ENCODE data around the gene LEFTY2.
"Not testable (repeated sequence)": the region's sequence is repeated elsewhere in the genome, so short reads cannot be mapped to it uniquely, and the experiment has no call there.

Gene LEFTY2

DNA sequence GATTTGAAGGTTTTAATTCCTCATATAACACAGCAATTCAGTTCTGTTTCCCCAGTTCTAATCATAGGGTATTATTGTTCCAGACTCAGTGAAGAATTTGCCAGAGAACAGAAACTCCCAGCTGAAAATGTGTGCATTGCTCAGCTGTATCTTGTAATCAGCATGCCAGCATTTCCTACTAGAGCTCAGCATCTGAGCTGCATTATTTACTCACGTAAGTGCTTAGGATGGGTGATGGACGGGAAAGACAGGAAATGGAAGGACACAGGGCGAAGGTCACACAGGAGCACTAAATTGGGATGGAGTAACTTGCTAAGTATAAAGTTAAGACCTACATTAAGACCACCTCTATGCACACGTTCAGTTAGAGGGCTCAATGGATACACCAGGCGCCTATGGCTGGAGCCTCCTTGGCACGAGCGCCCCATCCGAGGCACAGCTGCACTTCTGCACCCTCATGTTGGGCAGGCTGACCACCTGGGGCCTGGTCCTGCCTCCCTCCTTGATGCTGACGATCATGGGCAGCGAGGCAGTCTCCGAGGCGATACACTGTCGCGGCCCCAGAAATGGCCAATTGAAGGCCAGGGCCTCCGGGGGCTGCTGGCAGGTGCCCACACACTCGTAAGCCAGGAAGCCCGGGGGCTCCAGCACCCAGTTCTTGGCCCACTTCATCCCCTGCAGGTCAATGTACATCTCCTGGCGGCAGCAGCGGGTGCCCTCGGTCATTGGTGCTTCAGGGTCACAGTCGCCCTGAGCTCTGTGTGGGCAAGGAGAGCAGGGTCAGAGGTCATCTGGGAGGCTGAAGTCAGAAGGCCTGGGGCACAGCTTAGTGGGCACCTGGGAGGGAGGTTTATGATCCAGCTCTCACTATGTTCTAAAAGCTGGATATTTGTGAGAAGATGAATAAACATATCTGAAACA is 3.7 kb downstream of the LEFTY2 start:
- Histone ChIP-seq H3K4me1 (ENCODE audit: low read length) (peaks cover 37% of the 10 kb centered on the region), H3K4me2 (ENCODE audit: low read depth, low read length) (no peak overlapping the region), H3K27me3 (replicated peaks; ENCODE audit: insufficient read depth, low read length) (no peaks in the 10 kb centered on the region), H3K79me2 (ENCODE audit: low read length) (peaks cover 10% of the 10 kb centered on the region), H3K9ac (ENCODE audit: low read length) (no peak overlapping the region), H3K9me3 (replicated peaks; ENCODE audit: insufficient read depth, low read length) (no peaks in the 10 kb centered on the region), H3K4me3 (ENCODE audit: low read length) (no peak overlapping the region), H4K20me1 (ENCODE audit: insufficient read depth, low read length) (no peaks in the 10 kb centered on the region), H3K36me3 (replicated peaks; ENCODE audit: insufficient read depth, low read length) (no peaks in the 10 kb centered on the region), H3K27ac (ENCODE audit: low read length) (peak overlapping the region; percentile 18; the same call in 1 of the 2 replicates), H3K9me2 (replicated peaks; ENCODE audit: insufficient read depth, low read length) (no peaks in the 10 kb centered on the region), H3F3A (ENCODE audit: insufficient read depth, low read length) (peaks cover 30% of the 10 kb centered on the region), H2AFZ (ENCODE audit: low read length) (no peak overlapping the region; the same call in 1 of the 2 replicates)
- DNase-seq, result no peak
- TF ChIP-seq EZH2phosphoT487 (IDR thresholded peaks at IDR 0.05; ENCODE audit: low read length) (no peak), EZH2 (optimal IDR thresholded peaks at IDR 0.05; ENCODE audit: low read depth, low read length) (no peak)
- TF ChIP-seq, protein P1, sequence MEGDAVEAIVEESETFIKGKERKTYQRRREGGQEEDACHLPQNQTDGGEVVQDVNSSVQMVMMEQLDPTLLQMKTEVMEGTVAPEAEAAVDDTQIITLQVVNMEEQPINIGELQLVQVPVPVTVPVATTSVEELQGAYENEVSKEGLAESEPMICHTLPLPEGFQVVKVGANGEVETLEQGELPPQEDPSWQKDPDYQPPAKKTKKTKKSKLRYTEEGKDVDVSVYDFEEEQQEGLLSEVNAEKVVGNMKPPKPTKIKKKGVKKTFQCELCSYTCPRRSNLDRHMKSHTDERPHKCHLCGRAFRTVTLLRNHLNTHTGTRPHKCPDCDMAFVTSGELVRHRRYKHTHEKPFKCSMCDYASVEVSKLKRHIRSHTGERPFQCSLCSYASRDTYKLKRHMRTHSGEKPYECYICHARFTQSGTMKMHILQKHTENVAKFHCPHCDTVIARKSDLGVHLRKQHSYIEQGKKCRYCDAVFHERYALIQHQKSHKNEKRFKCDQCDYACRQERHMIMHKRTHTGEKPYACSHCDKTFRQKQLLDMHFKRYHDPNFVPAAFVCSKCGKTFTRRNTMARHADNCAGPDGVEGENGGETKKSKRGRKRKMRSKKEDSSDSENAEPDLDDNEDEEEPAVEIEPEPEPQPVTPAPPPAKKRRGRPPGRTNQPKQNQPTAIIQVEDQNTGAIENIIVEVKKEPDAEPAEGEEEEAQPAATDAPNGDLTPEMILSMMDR (IDR thresholded peaks at IDR 0.05; ENCODE audit: low read length), result no peak

DNA sequence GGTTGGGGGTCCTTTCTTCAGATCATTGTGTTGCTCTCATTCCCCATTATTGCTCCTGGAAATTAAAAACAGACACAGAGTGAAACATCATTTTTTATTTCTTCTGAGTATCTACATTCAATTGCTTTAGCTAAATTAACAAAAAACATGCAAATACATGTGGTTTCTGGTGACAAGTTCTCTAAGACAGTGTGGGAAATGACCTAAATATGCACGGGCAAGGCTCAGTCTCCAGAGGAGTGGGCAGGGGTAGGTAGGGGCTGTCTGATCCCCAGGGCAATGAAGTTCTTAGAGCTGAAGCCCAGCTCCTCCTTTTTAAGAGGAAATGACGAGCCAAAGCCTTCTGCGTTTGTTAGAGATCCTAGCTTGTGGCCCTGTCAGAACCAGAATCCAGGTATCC is 4.5 kb downstream of the LEFTY2 start:
- no peak overlapping the region for H3K4me3 ChIP-seq (ENCODE audit: low read length)
- no peaks in the 10 kb centered on the region for H3K9me2 ChIP-seq (replicated peaks; ENCODE audit: insufficient read depth, low read length)
- H2AFZ ChIP-seq (ENCODE audit: low read length), result no peak overlapping the region; the same call in 1 of the 2 replicates
- no peak overlapping the region for H3K4me2 ChIP-seq (ENCODE audit: low read depth, low read length)
- H3K79me2 ChIP-seq (ENCODE audit: low read length), result peaks cover 10% of the 10 kb centered on the region
- no peak for DNase-seq
- H4K20me1 ChIP-seq (ENCODE audit: insufficient read depth, low read length), result no peaks in the 10 kb centered on the region
- no peaks in the 10 kb centered on the region for H3K27me3 ChIP-seq (replicated peaks; ENCODE audit: insufficient read depth, low read length)
- H3K4me1 ChIP-seq (ENCODE audit: low read length), result peaks cover 30% of the 10 kb centered on the region
- TF ChIP-seq EZH2 (optimal IDR thresholded peaks at IDR 0.05; ENCODE audit: low read depth, low read length) (no peak), EZH2phosphoT487 (IDR thresholded peaks at IDR 0.05; ENCODE audit: low read length) (no peak)
- TF ChIP-seq, protein P1 (IDR thresholded peaks at IDR 0.05; ENCODE audit: low read length), result no peak
- no peaks in the 10 kb centered on the region for H3K36me3 ChIP-seq (replicated peaks; ENCODE audit: insufficient read depth, low read length)
- peaks cover 22% of the 10 kb centered on the region for H3F3A ChIP-seq (ENCODE audit: insufficient read depth, low read length)
- H3K9ac ChIP-seq (ENCODE audit: low read length), result no peak overlapping the region
- H3K9me3 ChIP-seq (replicated peaks; ENCODE audit: insufficient read depth, low read length), result no peaks in the 10 kb centered on the region
- H3K27ac ChIP-seq (ENCODE audit: low read length), result peak overlapping the region; percentile 18; the same call in 1 of the 2 replicates

DNA sequence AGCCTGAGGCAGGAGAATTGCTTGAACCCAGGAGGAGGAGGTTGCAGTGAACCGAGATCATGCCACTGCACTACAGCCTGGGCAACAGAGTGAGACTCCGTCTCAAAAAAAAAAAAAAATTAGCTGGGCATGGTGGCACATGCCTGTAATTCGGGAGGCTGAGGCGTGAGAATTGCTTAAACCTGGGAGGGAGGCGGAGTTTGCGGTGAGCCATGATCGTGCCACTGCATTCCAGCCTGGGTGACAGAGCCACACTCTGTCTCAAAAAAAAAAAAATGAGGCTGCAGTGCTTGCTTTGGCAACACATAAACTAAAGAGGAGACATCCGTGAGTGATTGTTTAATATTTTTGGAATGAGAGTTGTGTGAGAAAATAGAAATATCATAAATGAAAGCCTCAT is 4.9 kb downstream of the LEFTY2 start:
- H3K27me3 ChIP-seq (replicated peaks; ENCODE audit: insufficient read depth, low read length); H2AFZ ChIP-seq (ENCODE audit: low read length); H3K9me2 ChIP-seq (replicated peaks; ENCODE audit: insufficient read depth, low read length); H3K9me3 ChIP-seq (replicated peaks; ENCODE audit: insufficient read depth, low read length); H3K27ac ChIP-seq (ENCODE audit: low read length); H3K4me3 ChIP-seq (ENCODE audit: low read length); H3K4me2 ChIP-seq (ENCODE audit: low read depth, low read length); H3K9ac ChIP-seq (ENCODE audit: low read length); H3K36me3 ChIP-seq (replicated peaks; ENCODE audit: insufficient read depth, low read length); H4K20me1 ChIP-seq (ENCODE audit: insufficient read depth, low read length); DNase-seq: not testable (repeated sequence)
- peaks cover 25% of the 10 kb centered on the region for H3K4me1 ChIP-seq (ENCODE audit: low read length)
- peaks cover 18% of the 10 kb centered on the region for H3F3A ChIP-seq (ENCODE audit: insufficient read depth, low read length)
- peaks cover 10% of the 10 kb centered on the region for H3K79me2 ChIP-seq (ENCODE audit: low read length)

GRCh38 chr1:225934711-225935110 is 6.3 kb downstream of the LEFTY2 start:
- Histone ChIP-seq H3K4me1 (ENCODE audit: low read length) (peaks cover 13% of the 10 kb centered on the region), H3K79me2 (ENCODE audit: low read length) (no peaks in the 10 kb centered on the region; the same call in 1 of the 2 replicates), H3K9me3 (replicated peaks; ENCODE audit: insufficient read depth, low read length) (no peaks in the 10 kb centered on the region), H3K4me3 (ENCODE audit: low read length) (no peak overlapping the region), H3K9ac (ENCODE audit: low read length) (no peak overlapping the region), H3K9me2 (replicated peaks; ENCODE audit: insufficient read depth, low read length) (no peaks in the 10 kb centered on the region), H3K27me3 (replicated peaks; ENCODE audit: insufficient read depth, low read length) (no peaks in the 10 kb centered on the region), H2AFZ (ENCODE audit: low read length) (no peak overlapping the region), H3K4me2 (ENCODE audit: low read depth, low read length) (no peak overlapping the region), H3F3A (ENCODE audit: insufficient read depth, low read length) (peaks cover 10% of the 10 kb centered on the region; the same call in 1 of the 2 replicates), H3K27ac (ENCODE audit: low read length) (no peak overlapping the region), H3K36me3 (replicated peaks; ENCODE audit: insufficient read depth, low read length) (no peaks in the 10 kb centered on the region), H4K20me1 (ENCODE audit: insufficient read depth, low read length) (no peaks in the 10 kb centered on the region)
- no peak for DNase-seq
- TF ChIP-seq EZH2phosphoT487 (IDR thresholded peaks at IDR 0.05; ENCODE audit: low read length) (no peak), EZH2 (optimal IDR thresholded peaks at IDR 0.05; ENCODE audit: low read depth, low read length) (no peak)
- TF ChIP-seq, protein P1 (IDR thresholded peaks at IDR 0.05; ENCODE audit: low read length), result no peak

All from MM.1S (cell line).